ENCODE data around the gene STK32C.

GRCh38 chr10:132338876-132339275 lies 31.1 kb upstream of the STK32C start:
- TF ChIP-seq CTCF (IDR thresholded peaks at IDR 0.05) (no peak), POLR2A (IDR thresholded peaks at IDR 0.05; ENCODE audit: low read depth) (no peak)

Data from esophagus muscularis mucosa (tissue), 3 donors.